WERI-Rb-1 (cell line): ENCODE results near the gene B4GALT3.

Experiments used
- DNase-seq: peaks from one replicate; pipeline ENCODE4 v3.0.0-alpha.2; 2020
- H3K27ac ChIP-seq: fragments of 250-450 bp; sonication (Bioruptor Pico); 2 replicates; pipeline ENCODE4 v1.5.1; 2020; ENCODE audit warnings: mild to moderate bottlenecking, moderate library complexity
- H3K27me3 ChIP-seq: fragments of 250-450 bp; sonication (Bioruptor Pico); 2 replicates; pipeline ENCODE4 v1.5.1; 2021; ENCODE audit warnings: mild to moderate bottlenecking, low read depth, moderate library complexity; ENCODE audit not compliant: insufficient read depth, severe bottlenecking
- H3K36me3 ChIP-seq: fragments of 250-450 bp; sonication (Bioruptor Pico); 2 replicates; pipeline ENCODE4 v1.5.1; 2020; ENCODE audit warnings: mild to moderate bottlenecking, moderate library complexity
- H3K4me3 ChIP-seq: 2 replicates; pipeline ENCODE4 v1.5.1; 2011; ENCODE audit warnings: low read depth, mild to moderate bottlenecking, control low read depth, low read length
- H3K9me3 ChIP-seq: fragments of 250-450 bp; sonication (Bioruptor Pico); 2 replicates; pipeline ENCODE4 v1.5.1; 2021; ENCODE audit warnings: mild to moderate bottlenecking, moderate library complexity; ENCODE audit not compliant: severe bottlenecking
- TF ChIP-seq, protein P1 (sequence below): IDR thresholded peaks from 2 replicates; pipeline ENCODE4 v1.5.1; 2011; ENCODE audit warnings: low read depth, mild to moderate bottlenecking, control low read depth, inconsistent platforms, low read length

The B4GALT3 gene

DNA sequence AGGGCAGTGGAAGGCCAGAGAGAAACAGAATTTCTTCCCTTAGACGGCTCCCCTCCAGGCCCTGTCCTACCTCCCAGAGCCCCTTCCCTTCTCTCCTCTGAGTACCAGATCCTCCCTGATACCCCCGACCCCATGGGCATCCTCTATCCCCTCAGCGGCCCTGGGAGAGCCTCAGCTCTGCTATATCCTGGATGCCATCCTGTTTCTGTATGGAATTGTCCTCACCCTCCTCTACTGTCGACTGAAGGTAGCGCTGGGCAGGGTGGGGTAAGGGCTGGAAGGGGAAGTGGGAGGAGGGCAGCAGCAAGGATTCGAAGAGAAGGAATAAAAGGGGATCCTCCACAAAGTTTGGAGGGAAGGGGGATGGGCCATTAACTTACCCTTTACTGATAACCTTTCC lies 40.5 kb upstream of the B4GALT3 start:
- Histone ChIP-seq H3K36me3 (peaks cover 22% of the 10 kb centered on the region), H3K27me3 (no peaks in the 10 kb centered on the region), H3K4me3 (no peak overlapping the region), H3K9me3 (peaks cover 2% of the 10 kb centered on the region), H3K27ac (no peak overlapping the region)
- TF ChIP-seq, protein P1, sequence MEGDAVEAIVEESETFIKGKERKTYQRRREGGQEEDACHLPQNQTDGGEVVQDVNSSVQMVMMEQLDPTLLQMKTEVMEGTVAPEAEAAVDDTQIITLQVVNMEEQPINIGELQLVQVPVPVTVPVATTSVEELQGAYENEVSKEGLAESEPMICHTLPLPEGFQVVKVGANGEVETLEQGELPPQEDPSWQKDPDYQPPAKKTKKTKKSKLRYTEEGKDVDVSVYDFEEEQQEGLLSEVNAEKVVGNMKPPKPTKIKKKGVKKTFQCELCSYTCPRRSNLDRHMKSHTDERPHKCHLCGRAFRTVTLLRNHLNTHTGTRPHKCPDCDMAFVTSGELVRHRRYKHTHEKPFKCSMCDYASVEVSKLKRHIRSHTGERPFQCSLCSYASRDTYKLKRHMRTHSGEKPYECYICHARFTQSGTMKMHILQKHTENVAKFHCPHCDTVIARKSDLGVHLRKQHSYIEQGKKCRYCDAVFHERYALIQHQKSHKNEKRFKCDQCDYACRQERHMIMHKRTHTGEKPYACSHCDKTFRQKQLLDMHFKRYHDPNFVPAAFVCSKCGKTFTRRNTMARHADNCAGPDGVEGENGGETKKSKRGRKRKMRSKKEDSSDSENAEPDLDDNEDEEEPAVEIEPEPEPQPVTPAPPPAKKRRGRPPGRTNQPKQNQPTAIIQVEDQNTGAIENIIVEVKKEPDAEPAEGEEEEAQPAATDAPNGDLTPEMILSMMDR, result no peak
- DNase-seq, result no peak

DNA sequence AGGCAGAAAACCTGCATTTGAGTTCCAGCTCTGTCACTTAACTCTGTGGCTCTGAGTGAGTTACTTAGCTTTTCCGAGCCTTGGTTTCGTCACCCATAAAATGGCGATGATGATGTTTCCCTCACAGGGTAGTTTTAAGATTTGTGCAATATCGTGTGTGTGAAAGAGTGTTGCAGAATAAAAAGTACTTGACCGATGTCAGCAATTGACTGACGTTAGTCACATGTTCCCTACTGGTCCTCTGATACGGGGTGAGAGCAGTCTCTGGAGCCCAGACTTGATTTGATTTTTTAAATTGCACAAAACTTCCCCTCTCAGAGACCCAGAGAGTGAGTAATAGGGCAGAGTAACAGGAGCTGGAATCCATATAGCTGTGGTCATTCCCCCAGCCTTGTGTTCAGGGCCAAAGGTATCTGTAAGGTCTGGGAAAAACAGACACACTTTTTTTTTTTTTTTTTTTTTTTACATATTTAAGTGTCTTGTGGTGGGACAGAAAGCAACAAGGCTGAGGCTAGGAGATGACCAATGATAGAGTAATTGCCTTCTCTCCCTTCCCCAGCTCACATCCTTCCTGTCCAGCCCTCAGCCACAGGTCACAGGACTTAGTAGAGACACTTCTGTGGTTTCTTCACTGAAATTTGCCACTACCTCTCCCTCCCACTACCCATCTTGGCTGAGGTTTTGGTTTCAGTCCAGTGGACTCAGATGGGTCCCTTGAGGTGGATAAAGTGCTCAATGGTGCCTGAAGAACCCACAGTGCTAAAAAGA lies 39.8 kb upstream of the B4GALT3 start:
- Histone ChIP-seq H3K4me3 (no peak overlapping the region), H3K27me3 (no peaks in the 10 kb centered on the region), H3K27ac (no peak overlapping the region), H3K9me3 (peaks cover under 1% of the 10 kb centered on the region), H3K36me3 (peaks cover 29% of the 10 kb centered on the region)
- no peak for DNase-seq
- TF ChIP-seq, protein P1, result no peak

DNA sequence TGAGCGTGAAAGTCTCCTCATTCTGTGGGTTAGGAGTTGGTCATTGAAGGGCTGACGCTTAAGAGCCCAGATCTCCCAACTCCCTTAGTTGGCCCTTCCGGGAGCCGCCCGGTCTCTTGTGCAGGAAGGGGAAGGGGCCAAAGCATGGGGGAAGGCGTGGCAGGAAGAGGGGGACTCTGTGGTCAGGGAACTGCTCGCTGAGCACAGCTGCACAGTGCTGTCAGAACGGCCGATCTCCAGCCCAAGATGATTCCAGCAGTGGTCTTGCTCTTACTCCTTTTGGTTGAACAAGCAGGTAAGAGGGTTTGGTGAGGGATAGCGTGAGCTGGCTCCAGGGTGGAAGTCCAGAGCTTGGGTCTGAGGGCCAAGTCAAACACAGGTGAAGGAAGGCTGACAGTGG lies 37.8 kb upstream of the B4GALT3 start, which contains the start of gene FCER1G:
Gene FCER1G (plus strand): TSS at position 220 of the 400 bp plus-strand sequence. CDS start 27 bp downstream, at position 247.
- no peak for DNase-seq
- Histone ChIP-seq H3K4me3 (no peak within 1 kb of the TSS), H3K27ac (no peak within 1 kb of the TSS), H3K9me3 (no peaks in the 10 kb centered on the region), H3K36me3 (peaks cover 50% of the 10 kb centered on the region), H3K27me3 (no peaks in the 10 kb centered on the region)
- TF ChIP-seq, protein P1, result no peak

DNA sequence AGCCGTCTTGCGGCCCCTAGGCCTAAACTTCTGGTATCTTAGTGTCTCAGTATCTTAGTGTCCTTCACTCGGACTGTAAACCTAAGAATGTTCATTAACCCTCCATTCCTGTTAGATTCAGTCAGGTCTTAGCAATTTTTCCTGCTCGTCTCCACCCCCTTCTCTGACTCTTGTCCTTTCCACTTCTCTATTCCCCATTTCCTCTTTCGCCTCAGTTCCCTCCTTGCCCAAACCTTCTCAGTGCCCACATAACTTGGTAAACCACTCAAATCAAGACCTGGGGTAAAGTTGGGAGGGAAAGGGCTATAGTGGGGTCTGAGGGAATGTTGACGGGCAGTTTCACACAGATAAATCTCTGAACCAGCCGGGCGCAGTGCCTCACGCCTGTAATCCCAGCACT lies 37.1 kb upstream of the B4GALT3 start:
- Histone ChIP-seq H3K36me3 (peaks cover 57% of the 10 kb centered on the region), H3K4me3 (no peak overlapping the region), H3K27me3 (no peaks in the 10 kb centered on the region), H3K27ac (no peak overlapping the region), H3K9me3 (no peaks in the 10 kb centered on the region)
- TF ChIP-seq, protein P1, result no peak
- DNase-seq, result no peak

DNA sequence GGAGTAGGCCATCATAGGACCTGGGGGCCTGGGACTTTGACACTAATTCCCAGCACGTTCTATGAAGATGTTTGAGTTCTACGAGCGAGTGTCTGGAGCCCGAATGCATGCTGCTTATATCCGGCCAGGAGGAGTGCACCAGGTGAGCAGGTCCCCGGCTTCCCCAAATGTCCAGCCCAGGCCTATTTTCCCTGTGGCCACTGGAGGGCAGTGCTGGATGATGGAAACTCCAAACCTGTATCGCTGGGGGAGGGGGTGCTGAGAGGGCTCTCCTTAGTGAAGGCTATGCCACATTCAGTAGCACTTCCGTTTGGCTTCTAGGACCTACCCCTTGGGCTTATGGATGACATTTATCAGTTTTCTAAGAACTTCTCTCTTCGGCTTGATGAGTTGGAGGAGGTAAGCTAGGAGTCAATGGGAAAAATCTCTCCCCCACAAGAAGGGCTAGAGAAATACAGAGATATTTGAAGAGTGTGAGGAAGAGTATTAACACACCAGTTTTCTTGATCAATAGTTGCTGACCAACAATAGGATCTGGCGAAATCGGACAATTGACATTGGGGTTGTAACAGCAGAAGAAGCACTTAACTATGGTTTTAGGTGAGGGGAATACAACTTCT lies 32.6 kb upstream of the B4GALT3 start:
- peak; percentile 95 for DNase-seq
- H3K27ac ChIP-seq, result no peak overlapping the region
- H3K36me3 ChIP-seq, result peaks cover 83% of the 10 kb centered on the region
- H3K27me3 ChIP-seq, result no peaks in the 10 kb centered on the region
- H3K9me3 ChIP-seq, result no peaks in the 10 kb centered on the region
- TF ChIP-seq, protein P1, result peak; percentile 98
- no peak overlapping the region for H3K4me3 ChIP-seq
